HTERT RPE-1 (cell line): Measurements from ENCODE around the gene GPC3.

Experiments
- in situ Hi-C: fragments of 300-500 bp; cut with MboI; formaldehyde crosslinking; loops from 4 replicates; pipeline ENCODE4 v1.14.3; 2020; ENCODE audit warnings: low sequenced_read_pairs

GPC3 gene

GRCh38 chrX:133576876-133577275 lies 408.5 kb downstream of the GPC3 start:
- in situ Hi-C loops, result no loop called here

GRCh38 chrX:133575501-133576136 lies 409.8 kb downstream of the GPC3 start:
- in situ Hi-C loops, result no loop called here

GRCh38 chrX:133574716-133575115 lies 410.7 kb downstream of the GPC3 start:
- in situ Hi-C loops, result no loop called here

- in situ Hi-C loops, result no loop called here
Observed at GRCh38 chrX:133570549-133570948, 414.8 kb downstream of the GPC3 start.

- in situ Hi-C loops, result no loop called here
Observed at GRCh38 chrX:133569217-133569616, 416.2 kb downstream of the GPC3 start.

- in situ Hi-C loops, result no loop called here
Observed at GRCh38 chrX:133568109-133568508, 417.3 kb downstream of the GPC3 start.

- in situ Hi-C loops, result no loop called here
Observed at GRCh38 chrX:133566876-133567275, 418.5 kb downstream of the GPC3 start.

- in situ Hi-C loops, result no loop called here
Observed at GRCh38 chrX:133563705-133564104, 421.7 kb downstream of the GPC3 start.

- in situ Hi-C loops, result no loop called here
Observed at GRCh38 chrX:133561251-133561650, 424.1 kb downstream of the GPC3 start.

- in situ Hi-C loops, result no loop called here
Observed at GRCh38 chrX:133559909-133560308, 425.5 kb downstream of the GPC3 start.

- in situ Hi-C loops, result no loop called here
Observed at GRCh38 chrX:133555782-133556458, 429.5 kb downstream of the GPC3 start.

GRCh38 chrX:133550665-133551485 lies 434.5 kb downstream of the GPC3 start:
- in situ Hi-C loops, result no loop called here

GRCh38 chrX:133549295-133549933 lies 436.0 kb downstream of the GPC3 start:
- in situ Hi-C loops, result no loop called here

GRCh38 chrX:133546441-133546840 lies 439.0 kb downstream of the GPC3 start:
- in situ Hi-C loops, result no loop called here

- in situ Hi-C loops, result no loop called here
Observed at GRCh38 chrX:133544778-133545177, 440.6 kb downstream of the GPC3 start.

- in situ Hi-C loops, result no loop called here
Observed at GRCh38 chrX:133544115-133544514, 441.3 kb downstream of the GPC3 start.

GRCh38 chrX:133543654-133544053 lies 441.7 kb downstream of the GPC3 start:
- in situ Hi-C loops, result no loop called here

GRCh38 chrX:133542476-133542875 lies 442.9 kb downstream of the GPC3 start:
- in situ Hi-C loops, result no loop called here

- in situ Hi-C loops, result no loop called here
Observed at GRCh38 chrX:133541021-133541420, 444.4 kb downstream of the GPC3 start.

- in situ Hi-C loops, result no loop called here
Observed at GRCh38 chrX:133538148-133538547, 447.2 kb downstream of the GPC3 start.

GRCh38 chrX:133537142-133537541 lies 448.3 kb downstream of the GPC3 start:
- in situ Hi-C loops, result no loop called here
